CD14-positive monocyte (primary cell): ENCODE data around the gene SNX19. TPM values are rescaled to one million over a fixed set of nuclear protein-coding genes. Genes with fewer than 3 reads are reported as not detected.

Experiments used
- DNase-seq, 3 donors: peaks; one replicate each; pipeline ENCODE4 v3.0.0-alpha.2; 2011 to 2022
- H2AFZ ChIP-seq: 2 replicates; pipeline ENCODE4 v1.6.0; 2012; ENCODE audit warnings: mild to moderate bottlenecking, low read depth, low read length, inconsistent platforms; ENCODE audit not compliant: insufficient read depth, poor library complexity, severe bottlenecking
- H3K27ac ChIP-seq, 2 donors: 1 replicate in 1 of 2; 2 replicates in 1 of 2; pipeline ENCODE4 v1.5.1; 2012 to 2013; ENCODE audit warnings: low read length in 2 of 2, control low read depth in 1 of 2, inconsistent platforms in 1 of 2, low read depth in 1 of 2, mild to moderate bottlenecking in 1 of 2
- H3K27me3 ChIP-seq, 2 donors: one replicate each; pipeline versions ENCODE4 v1.6.0 to v1.6.1; 2011 to 2013; ENCODE audit warnings: low read length in 2 of 2; ENCODE audit not compliant: control insufficient read depth in 2 of 2, insufficient read depth in 2 of 2
- H3K36me3 ChIP-seq, 2 donors: replicated peaks in 1 of 2; 1 replicate in 1 of 2; 2 replicates in 1 of 2; pipeline versions ENCODE4 v1.5.1 to v1.6.1; 2012 to 2013; ENCODE audit warnings: low read length in 2 of 2, control low read depth in 1 of 2, inconsistent platforms in 1 of 2, mild to moderate bottlenecking in 1 of 2; ENCODE audit not compliant: insufficient read depth in 2 of 2, control insufficient read depth in 1 of 2
- H3K4me1 ChIP-seq, 2 donors: 1 replicate in 1 of 2; 2 replicates in 1 of 2; pipeline versions ENCODE4 v1.5.1 to v1.6.1; 2012 to 2013; ENCODE audit warnings: low read length in 2 of 2, control low read depth in 1 of 2, inconsistent platforms in 1 of 2, mild to moderate bottlenecking in 1 of 2, moderate library complexity in 1 of 2; ENCODE audit not compliant: insufficient read depth in 2 of 2, control insufficient read depth in 1 of 2
- H3K4me2 ChIP-seq: replicated peaks from 2 replicates; pipeline ENCODE3; 2012; ENCODE audit warnings: low read length, moderate library complexity, mild to moderate bottlenecking; ENCODE audit not compliant: poor library complexity, severe bottlenecking; ENCODE audit errors: extremely low read depth
- H3K4me3 ChIP-seq, 3 experiments: fragments of 200-600 bp in 1 of 3; sonication (generic) in 1 of 3; replicated peaks in 1 of 3; 1 replicate in 2 of 3; 2 replicates in 1 of 3; pipeline ENCODE4 v1.5.1; 2011 to 2013; ENCODE audit warnings: low read length in 3 of 3, mild to moderate bottlenecking in 3 of 3, control low read depth in 2 of 3, low read depth in 2 of 3, inconsistent platforms in 1 of 3, moderate library complexity in 1 of 3
- H3K79me2 ChIP-seq: 2 replicates; pipeline ENCODE4 v1.6.0; 2012; ENCODE audit warnings: mild to moderate bottlenecking, control low read depth, inconsistent platforms, low read length, moderate library complexity; ENCODE audit not compliant: insufficient read depth
- H3K9ac ChIP-seq: 2 replicates; pipeline ENCODE4 v1.6.0; 2017; ENCODE audit warnings: low read length, mild to moderate bottlenecking; ENCODE audit not compliant: insufficient read depth, poor library complexity, severe bottlenecking
- H3K9me3 ChIP-seq, 2 donors: replicated peaks in 1 of 2; 1 replicate in 1 of 2; 2 replicates in 1 of 2; pipeline versions ENCODE4 v1.5.1 to v1.6.1; 2012 to 2013; ENCODE audit warnings: low read length in 2 of 2, control low read depth in 1 of 2; ENCODE audit not compliant: control insufficient read depth in 1 of 2, insufficient read depth in 1 of 2
- H4K20me1 ChIP-seq: 2 replicates; pipeline ENCODE4 v1.6.0; 2012; ENCODE audit warnings: mild to moderate bottlenecking, low read length, control low read depth, moderate library complexity; ENCODE audit not compliant: insufficient read depth
- H3K27ac Mint-ChIP-seq, 7 donors: one replicate each; pipeline ENCODE4 v1.8.0; 2020; ENCODE audit warnings: mild to moderate bottlenecking in 7 of 7, mixed read lengths in 7 of 7, moderate library complexity in 6 of 7, inconsistent platforms in 2 of 7
- H3K27me3 Mint-ChIP-seq, 3 donors: one replicate each; pipeline ENCODE4 v1.8.0; 2021 to 2022; ENCODE audit warnings: low read depth in 3 of 3, mild to moderate bottlenecking in 3 of 3, mixed read lengths in 3 of 3, moderate library complexity in 3 of 3, inconsistent platforms in 1 of 3
- H3K36me3 Mint-ChIP-seq, 2 donors: one replicate each; pipeline ENCODE4 v1.8.0; 2020; ENCODE audit warnings: mixed read lengths in 2 of 2, inconsistent platforms in 1 of 2, mild to moderate bottlenecking in 1 of 2
- H3K4me1 Mint-ChIP-seq: one replicate; pipeline ENCODE4 v1.8.0; 2020; ENCODE audit warnings: mild to moderate bottlenecking, mixed read lengths
- H3K4me3 Mint-ChIP-seq, 2 donors: one replicate each; pipeline ENCODE4 v1.8.0; 2020; ENCODE audit warnings: mild to moderate bottlenecking in 2 of 2, mixed read lengths in 2 of 2, moderate library complexity in 1 of 2
- H3K9me3 Mint-ChIP-seq, 7 donors: one replicate each; pipeline ENCODE4 v1.8.0; 2020 to 2022; ENCODE audit warnings: mixed read lengths in 7 of 7, mild to moderate bottlenecking in 6 of 7, moderate library complexity in 6 of 7, inconsistent platforms in 2 of 7
- CTCF ChIP-seq: fragments of 200-600 bp; IDR thresholded peaks from one replicate; pipeline ENCODE4 v1.8.0; 2022; ENCODE audit warnings: antibody characterized with exemption, mild to moderate bottlenecking
- WGBS: methylation state at CpG from one replicate; pipeline ENCODE4 v1.1.5; 2013; ENCODE audit warnings: missing lambda C conversion rate; ENCODE audit not compliant: insufficient coverage; 5-methylcytosine and 5-hydroxymethylcytosine counted together
- intact Hi-C, 2 donors: fragments of 100-400 bp; cut with micrococcal nuclease; formaldehyde crosslinking; loops; one replicate each; pipeline versions ENCODE4 v1.15.0 to v1.15.1; 2023
- polyA plus RNA-seq, 3 donors: library from polyadenylated mRNA; depleted of rRNA in 1 of 3; unstranded in 2 of 3; stranded (reverse) in 1 of 3; fragments of 300-500 nt in 2 of 3; fragments of >200 nt in 1 of 3; fragmentation: Illumina TruSeq in 2 of 3; gene quantifications; 1 replicate in 2 of 3; 2 replicates in 1 of 3; pipeline ENCODE4 v1.2.3, GENCODE V29; 2012 to 2021

The SNX19 gene
- polyA plus RNA-seq, 3 donors = 13.6 to 23.3 (median 17.6) TPM

DNA sequence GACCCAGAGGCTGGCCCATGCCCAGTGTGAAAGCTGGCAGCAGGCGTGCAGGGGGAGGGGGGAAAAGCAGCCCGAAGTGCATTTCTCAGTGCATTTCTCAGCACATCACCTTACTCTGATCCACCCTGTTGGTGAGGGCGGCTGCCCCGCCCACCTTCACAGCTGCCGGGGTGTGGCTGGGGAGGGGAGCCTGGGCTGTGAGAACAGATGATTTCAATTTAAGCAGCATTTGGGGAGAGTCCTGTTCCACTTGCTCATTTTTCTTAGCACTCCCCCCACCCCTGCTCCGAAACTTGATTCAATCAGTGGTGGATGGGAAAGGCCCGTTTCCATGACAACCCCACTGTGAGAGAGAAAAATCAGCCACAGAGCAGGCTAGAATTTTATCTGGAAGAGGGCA lies 84.8 kb downstream of the SNX19 start:
- no peaks in the 10 kb centered on the region for H3K9me3 ChIP-seq
- no peak overlapping the region for H3K4me3 ChIP-seq
- WGBS = no CpG with 5 or more reads among the region's 7 CpGs
- intact Hi-C loops = no loop called here
- no peak overlapping the region for H2AFZ ChIP-seq
- H3K9ac ChIP-seq = no peak overlapping the region
- peaks cover 2 to 6% (median 4%) of the 10 kb centered on the region in 3 donors for H3K27me3 Mint-ChIP-seq
- H3K27me3 ChIP-seq = no peaks in the 10 kb centered on the region
- H3K4me1 ChIP-seq = no peaks in the 10 kb centered on the region
- TF ChIP-seq CTCF = no peak
- H3K4me1 Mint-ChIP-seq = no peaks in the 10 kb centered on the region
- H3K9me3 Mint-ChIP-seq = peaks cover 0 to 5% (median 0%) of the 10 kb centered on the region in 7 donors
- H3K27ac ChIP-seq = no peak overlapping the region
- H3K4me2 ChIP-seq = no peak overlapping the region
- H4K20me1 ChIP-seq = no peaks in the 10 kb centered on the region
- H3K79me2 ChIP-seq = no peaks in the 10 kb centered on the region
- no peak for DNase-seq
- no peaks in the 10 kb centered on the region for H3K36me3 ChIP-seq
- H3K27ac Mint-ChIP-seq = no peak overlapping the region
- H3K4me3 Mint-ChIP-seq = no peak overlapping the region
- H3K36me3 Mint-ChIP-seq = no peaks in the 10 kb centered on the region

DNA sequence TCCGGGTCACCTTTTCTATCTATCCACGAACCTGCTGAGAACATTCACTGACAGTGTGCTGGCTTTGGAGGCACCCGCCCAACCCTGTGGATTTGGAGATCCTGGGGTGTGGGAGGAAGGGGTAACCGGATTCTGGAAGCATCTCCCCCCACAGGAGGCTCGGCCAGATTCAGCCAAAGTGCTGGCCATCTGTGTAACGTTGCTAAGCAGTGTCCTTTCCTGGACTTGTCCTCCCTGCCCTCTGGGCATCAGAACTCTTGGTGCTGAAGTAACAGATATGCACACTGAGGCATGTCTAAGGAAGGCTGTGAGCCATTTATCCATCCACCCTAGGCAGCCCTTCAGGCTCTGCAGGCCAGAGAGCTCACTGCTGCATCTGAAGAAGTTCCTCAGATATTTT lies 85.7 kb downstream of the SNX19 start:
- Histone ChIP-seq H3K27me3 (no peaks in the 10 kb centered on the region), H2AFZ (no peak overlapping the region), H3K9ac (no peak overlapping the region), H4K20me1 (no peaks in the 10 kb centered on the region), H3K4me3 (no peak overlapping the region), H3K4me1 (no peaks in the 10 kb centered on the region), H3K79me2 (no peaks in the 10 kb centered on the region), H3K36me3 (no peaks in the 10 kb centered on the region), H3K4me2 (no peak overlapping the region), H3K27ac (no peak overlapping the region), H3K9me3 (no peaks in the 10 kb centered on the region)
- Mint-ChIP-seq H3K4me1 (no peaks in the 10 kb centered on the region), H3K36me3 (no peaks in the 10 kb centered on the region), H3K4me3 (no peak overlapping the region), H3K27ac (no peak overlapping the region), H3K27me3 (peaks cover 2 to 6% (median 4%) of the 10 kb centered on the region in 3 donors), H3K9me3 (peaks cover 0 to 5% (median 0%) of the 10 kb centered on the region in 7 donors)
- intact Hi-C loops = no loop called here
- TF ChIP-seq CTCF = no peak
- WGBS = 74% methylated on average over 3 of the region's 6 CpGs
- no peak for DNase-seq
